Measurements from ENCODE around the gene GRIN1.
A peak's percentile ranks its signal among the peaks of the same experiment; 100 is the strongest.

The GRIN1 gene

DNA sequence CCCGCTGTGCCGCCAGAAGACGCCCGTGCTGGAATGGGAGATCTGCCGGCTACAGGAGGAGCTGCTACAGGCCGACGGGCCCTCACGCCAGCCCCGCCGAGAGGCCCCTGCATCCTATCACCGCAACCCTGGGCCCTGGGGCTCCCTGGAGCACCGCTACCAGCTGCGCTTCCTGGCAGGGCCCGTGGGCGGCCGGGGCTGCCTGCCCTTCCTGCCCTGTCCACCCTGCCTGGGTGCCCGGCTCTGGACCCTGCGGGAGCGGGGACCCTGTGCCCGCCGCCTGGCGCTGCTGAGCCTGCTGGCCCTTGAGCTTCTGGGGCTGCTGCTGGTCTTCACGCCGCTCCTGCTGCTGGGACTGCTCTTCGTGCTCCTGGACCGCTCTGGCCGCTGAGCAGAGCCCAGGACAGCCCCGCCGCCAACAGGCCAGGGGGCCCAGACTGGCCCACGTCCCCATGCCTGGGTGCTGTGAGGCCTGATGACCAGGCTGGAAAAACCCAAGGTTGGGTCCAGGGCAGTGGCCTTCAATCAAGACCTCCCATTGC, 79.3 kb downstream of the GRIN1 start:
- H3K4me3 ChIP-seq (ENCODE audit: low read depth, low read length) = peak overlapping the region; percentile 73
- TF ChIP-seq, protein P1, sequence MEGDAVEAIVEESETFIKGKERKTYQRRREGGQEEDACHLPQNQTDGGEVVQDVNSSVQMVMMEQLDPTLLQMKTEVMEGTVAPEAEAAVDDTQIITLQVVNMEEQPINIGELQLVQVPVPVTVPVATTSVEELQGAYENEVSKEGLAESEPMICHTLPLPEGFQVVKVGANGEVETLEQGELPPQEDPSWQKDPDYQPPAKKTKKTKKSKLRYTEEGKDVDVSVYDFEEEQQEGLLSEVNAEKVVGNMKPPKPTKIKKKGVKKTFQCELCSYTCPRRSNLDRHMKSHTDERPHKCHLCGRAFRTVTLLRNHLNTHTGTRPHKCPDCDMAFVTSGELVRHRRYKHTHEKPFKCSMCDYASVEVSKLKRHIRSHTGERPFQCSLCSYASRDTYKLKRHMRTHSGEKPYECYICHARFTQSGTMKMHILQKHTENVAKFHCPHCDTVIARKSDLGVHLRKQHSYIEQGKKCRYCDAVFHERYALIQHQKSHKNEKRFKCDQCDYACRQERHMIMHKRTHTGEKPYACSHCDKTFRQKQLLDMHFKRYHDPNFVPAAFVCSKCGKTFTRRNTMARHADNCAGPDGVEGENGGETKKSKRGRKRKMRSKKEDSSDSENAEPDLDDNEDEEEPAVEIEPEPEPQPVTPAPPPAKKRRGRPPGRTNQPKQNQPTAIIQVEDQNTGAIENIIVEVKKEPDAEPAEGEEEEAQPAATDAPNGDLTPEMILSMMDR (IDR thresholded peaks at IDR 0.05; ENCODE audit: control insufficient read depth, extremely low read depth, insufficient read depth) = no peak
- DNase-seq (ENCODE audit: low read depth) = no peak
